Measurements from ENCODE around the gene HMGN2.

The HMGN2 gene

GRCh38 chr1:26522073-26522472, 49.8 kb downstream of the HMGN2 start:
- Histone ChIP-seq H3K4me1 (ENCODE audit: control insufficient read depth in 2 of 2, insufficient read depth in 2 of 2, low read length in 2 of 2) (no peaks in the 10 kb centered on the region), H3K9ac (ENCODE audit: low read depth in 1 of 2, low read length in 2 of 2) (no peak overlapping the region), H3K4me3 (ENCODE audit: low read length in 2 of 2) (no peak overlapping the region), H3K27ac (ENCODE audit: low read depth in 2 of 2, low read length in 2 of 2) (no peak overlapping the region), H3K9me3 (ENCODE audit: control insufficient read depth in 2 of 2, low read length in 2 of 2) (no peaks in the 10 kb centered on the region), H3K36me3 (ENCODE audit: control insufficient read depth in 2 of 2, insufficient read depth in 2 of 2, low read length in 2 of 2) (no peaks in the 10 kb centered on the region), H3K27me3 (ENCODE audit: control insufficient read depth in 2 of 2, insufficient read depth in 2 of 2, low read length in 2 of 2) (peaks cover 4 to 8% of the 10 kb centered on the region in 2 donors)

GRCh38 chr1:26524181-26524580, 51.9 kb downstream of the HMGN2 start:
- no peaks in the 10 kb centered on the region for H3K36me3 ChIP-seq (ENCODE audit: control insufficient read depth in 2 of 2, insufficient read depth in 2 of 2, low read length in 2 of 2)
- no peak overlapping the region for H3K9ac ChIP-seq (ENCODE audit: low read depth in 1 of 2, low read length in 2 of 2)
- peaks cover 1 to 2% of the 10 kb centered on the region in 2 donors for H3K4me1 ChIP-seq (ENCODE audit: control insufficient read depth in 2 of 2, insufficient read depth in 2 of 2, low read length in 2 of 2)
- H3K4me3 ChIP-seq (ENCODE audit: low read length in 2 of 2) = no peak overlapping the region
- H3K27me3 ChIP-seq (ENCODE audit: control insufficient read depth in 2 of 2, insufficient read depth in 2 of 2, low read length in 2 of 2) = peaks cover 4 to 8% of the 10 kb centered on the region in 2 donors
- H3K27ac ChIP-seq (ENCODE audit: low read depth in 2 of 2, low read length in 2 of 2) = no peak overlapping the region
- no peaks in the 10 kb centered on the region for H3K9me3 ChIP-seq (ENCODE audit: control insufficient read depth in 2 of 2, low read length in 2 of 2)
